ENCODE data around the gene GZMB.

GRCh38 chr14:24631749-24632335 is 2.1 kb downstream of the GZMB start:
- no peak for TF ChIP-seq CTCF (IDR thresholded peaks at IDR 0.05)
- no peak for TF ChIP-seq EZH2phosphoT487 (IDR thresholded peaks at IDR 0.05)
- TF ChIP-seq EZH2 (IDR thresholded peaks at IDR 0.05): no peak
